ENCODE measurements around the gene ELK3. TPM values are rescaled to one million over a fixed set of nuclear protein-coding genes. Genes with fewer than 3 reads are reported as not detected.

Gene ELK3
- total RNA-seq, 1 experiment from 2014 or later, result 20.6 TPM

- no peaks in the 10 kb centered on the region for H3K9me3 ChIP-seq (replicated peaks)
- no peaks in the 10 kb centered on the region for H3K27me3 ChIP-seq (replicated peaks)
- no peak for DNase-seq (ENCODE audit: low read depth in 1 of 2, low spot score in 2 of 2)
- peaks cover 12% of the 10 kb centered on the region for H3K36me3 ChIP-seq
- H3K4me1 ChIP-seq (replicated peaks), result peaks cover 14% of the 10 kb centered on the region
- no peak overlapping the region for H3K27ac ChIP-seq
- H3K4me3 ChIP-seq, result no peak overlapping the region
Observed at GRCh38 chr12:96210376-96211055, 16.3 kb downstream of the ELK3 start.

GRCh38 chr12:96211988-96212387 is 17.8 kb downstream of the ELK3 start:
- no peak overlapping the region for H3K27ac ChIP-seq
- H3K4me1 ChIP-seq (replicated peaks), result peaks cover 14% of the 10 kb centered on the region

GRCh38 chr12:96212456-96213375 is 18.5 kb downstream of the ELK3 start:
- Histone ChIP-seq H3K27ac (no peak overlapping the region), H3K9me3 (replicated peaks) (no peaks in the 10 kb centered on the region), H3K4me1 (replicated peaks) (peaks cover 14% of the 10 kb centered on the region), H3K4me3 (no peak overlapping the region), H3K27me3 (replicated peaks) (no peaks in the 10 kb centered on the region), H3K36me3 (peaks cover 12% of the 10 kb centered on the region)
- no peak for DNase-seq (ENCODE audit: low read depth in 1 of 2, low spot score in 2 of 2)

More at GRCh38 chr12:96211988-96212387, 17.8 kb downstream of the ELK3 start:
- H3K9me3 ChIP-seq (replicated peaks), result no peaks in the 10 kb centered on the region
- peaks cover 16% of the 10 kb centered on the region for H3K36me3 ChIP-seq
- H3K4me3 ChIP-seq, result no peak overlapping the region
- no peaks in the 10 kb centered on the region for H3K27me3 ChIP-seq (replicated peaks)
- no peak for DNase-seq (ENCODE audit: low read depth in 1 of 2, low spot score in 2 of 2)

- H3K9me3 ChIP-seq (replicated peaks), result no peaks in the 10 kb centered on the region
- peaks cover 12% of the 10 kb centered on the region for H3K4me1 ChIP-seq (replicated peaks)
- peaks cover 12% of the 10 kb centered on the region for H3K36me3 ChIP-seq
- no peak for DNase-seq (ENCODE audit: low read depth in 1 of 2, low spot score in 2 of 2)
- H3K4me3 ChIP-seq, result no peak overlapping the region
- H3K27me3 ChIP-seq (replicated peaks), result no peaks in the 10 kb centered on the region
- no peak overlapping the region for H3K27ac ChIP-seq
Observed at GRCh38 chr12:96213869-96214268, 19.7 kb downstream of the ELK3 start.

GRCh38 chr12:96215919-96216273 is 21.7 kb downstream of the ELK3 start:
- Histone ChIP-seq H3K9me3 (replicated peaks) (no peaks in the 10 kb centered on the region), H3K27me3 (replicated peaks) (no peaks in the 10 kb centered on the region), H3K27ac (no peak overlapping the region), H3K4me1 (replicated peaks) (peaks cover 30% of the 10 kb centered on the region), H3K4me3 (no peak overlapping the region), H3K36me3 (peaks cover 8% of the 10 kb centered on the region)
- DNase-seq (ENCODE audit: low read depth in 1 of 2, low spot score in 2 of 2), result no peak

- Histone ChIP-seq H3K36me3 (peaks cover 20% of the 10 kb centered on the region), H3K4me3 (peak overlapping the region; percentile 8; the same call in 1 of the 2 replicates), H3K27me3 (replicated peaks) (no peaks in the 10 kb centered on the region), H3K9me3 (replicated peaks) (no peaks in the 10 kb centered on the region), H3K27ac (peak overlapping the region; percentile 85), H3K4me1 (replicated peaks) (peaks cover 31% of the 10 kb centered on the region)
- peak in 1 of 2 experiments; percentile 24 for DNase-seq (ENCODE audit: low read depth in 1 of 2, low spot score in 2 of 2)
Observed at GRCh38 chr12:96218989-96219678, 25.0 kb downstream of the ELK3 start.

GRCh38 chr12:96219700-96220206 is 25.6 kb downstream of the ELK3 start:
- Histone ChIP-seq H3K4me3 (peak overlapping the region; percentile 8; the same call in 1 of the 2 replicates), H3K4me1 (replicated peaks) (peaks cover 31% of the 10 kb centered on the region), H3K36me3 (peaks cover 21% of the 10 kb centered on the region), H3K27me3 (replicated peaks) (no peaks in the 10 kb centered on the region), H3K27ac (peak overlapping the region; percentile 85), H3K9me3 (replicated peaks) (no peaks in the 10 kb centered on the region)
- peak; percentile 88 to 97 for DNase-seq (ENCODE audit: low read depth in 1 of 2, low spot score in 2 of 2)

GRCh38 chr12:96220902-96221301 is 26.7 kb downstream of the ELK3 start:
- DNase-seq (ENCODE audit: low read depth in 1 of 2, low spot score in 2 of 2), result no peak
- Histone ChIP-seq H3K4me1 (replicated peaks) (peaks cover 27% of the 10 kb centered on the region), H3K27ac (peak overlapping the region; percentile 85)

GRCh38 chr12:96221391-96221790 is 27.2 kb downstream of the ELK3 start:
- no peak for DNase-seq (ENCODE audit: low read depth in 1 of 2, low spot score in 2 of 2)
- no peak overlapping the region for H3K4me3 ChIP-seq
- H3K9me3 ChIP-seq (replicated peaks), result no peaks in the 10 kb centered on the region
- no peak overlapping the region for H3K27ac ChIP-seq
- no peaks in the 10 kb centered on the region for H3K27me3 ChIP-seq (replicated peaks)
- peaks cover 32% of the 10 kb centered on the region for H3K36me3 ChIP-seq
- H3K4me1 ChIP-seq (replicated peaks), result peaks cover 27% of the 10 kb centered on the region

More at GRCh38 chr12:96220902-96221301, 26.7 kb downstream of the ELK3 start:
- H3K9me3 ChIP-seq (replicated peaks), result no peaks in the 10 kb centered on the region
- peaks cover 29% of the 10 kb centered on the region for H3K36me3 ChIP-seq
- H3K27me3 ChIP-seq (replicated peaks), result no peaks in the 10 kb centered on the region
- H3K4me3 ChIP-seq, result no peak overlapping the region

- Histone ChIP-seq H3K9me3 (replicated peaks) (no peaks in the 10 kb centered on the region), H3K4me3 (no peak overlapping the region), H3K27me3 (replicated peaks) (no peaks in the 10 kb centered on the region), H3K36me3 (peaks cover 37% of the 10 kb centered on the region), H3K27ac (no peak overlapping the region), H3K4me1 (replicated peaks) (peaks cover 27% of the 10 kb centered on the region)
- no peak for DNase-seq (ENCODE audit: low read depth in 1 of 2, low spot score in 2 of 2)
Observed at GRCh38 chr12:96223411-96224218, 29.4 kb downstream of the ELK3 start.

GRCh38 chr12:96224219-96224615 is 30.0 kb downstream of the ELK3 start:
- H3K4me3 ChIP-seq, result no peak overlapping the region
- H3K27ac ChIP-seq, result no peak overlapping the region
- H3K27me3 ChIP-seq (replicated peaks), result no peaks in the 10 kb centered on the region
- H3K36me3 ChIP-seq, result peaks cover 41% of the 10 kb centered on the region
- H3K9me3 ChIP-seq (replicated peaks), result no peaks in the 10 kb centered on the region
- peaks cover 21% of the 10 kb centered on the region for H3K4me1 ChIP-seq (replicated peaks)
- no peak for DNase-seq (ENCODE audit: low read depth in 1 of 2, low spot score in 2 of 2)

GRCh38 chr12:96225044-96225855 is 31.1 kb downstream of the ELK3 start:
- peaks cover 12% of the 10 kb centered on the region for H3K4me1 ChIP-seq (replicated peaks)
- H3K9me3 ChIP-seq (replicated peaks), result no peaks in the 10 kb centered on the region
- no peak overlapping the region for H3K4me3 ChIP-seq
- DNase-seq (ENCODE audit: low read depth in 1 of 2, low spot score in 2 of 2), result no peak
- H3K36me3 ChIP-seq, result peaks cover 45% of the 10 kb centered on the region
- H3K27ac ChIP-seq, result no peak overlapping the region
- no peaks in the 10 kb centered on the region for H3K27me3 ChIP-seq (replicated peaks)

Measured in SJSA1 (cell line).